TTC549 (cell line): Measurements from ENCODE around the gene MAPK9.
"Not testable (repeated sequence)": the region's sequence is repeated elsewhere in the genome, so short reads cannot be mapped to it uniquely, and the experiment has no call there.

Source experiments
- FAIRE-seq: peaks from 2 replicates; lab custom pipeline; 2012; peaks lifted over from hg19 to GRCh38; lab: Jason Lieb, UNC

MAPK9 gene

GRCh38 chr5:180326989-180327565 is 35.2 kb upstream of the MAPK9 start:
- FAIRE-seq = no peak

GRCh38 chr5:180324601-180324950 is 32.7 kb upstream of the MAPK9 start:
- no peak for FAIRE-seq

- FAIRE-seq = no peak
Measured at GRCh38 chr5:180323941-180324600, 32.2 kb upstream of the MAPK9 start.

GRCh38 chr5:180323160-180323559 is 31.3 kb upstream of the MAPK9 start:
- FAIRE-seq = no peak

GRCh38 chr5:180318456-180319089 is 26.7 kb upstream of the MAPK9 start:
- no peak for FAIRE-seq

- no peak for FAIRE-seq
Measured at GRCh38 chr5:180316586-180316985, 24.7 kb upstream of the MAPK9 start.

GRCh38 chr5:180315762-180316212 is 23.9 kb upstream of the MAPK9 start:
- FAIRE-seq = no peak

- FAIRE-seq = no peak
Measured at GRCh38 chr5:180313677-180314505, 22.0 kb upstream of the MAPK9 start.

GRCh38 chr5:180311216-180311615 is 19.3 kb upstream of the MAPK9 start:
- no peak for FAIRE-seq

- no peak for FAIRE-seq
Measured at GRCh38 chr5:180306796-180307195, 14.9 kb upstream of the MAPK9 start.

GRCh38 chr5:180305481-180305880 is 13.6 kb upstream of the MAPK9 start:
- no peak for FAIRE-seq

- FAIRE-seq = no peak
Measured at GRCh38 chr5:180304431-180305375, 12.8 kb upstream of the MAPK9 start.

GRCh38 chr5:180304016-180304292 is 12.1 kb upstream of the MAPK9 start:
- no peak for FAIRE-seq

GRCh38 chr5:180303226-180304015 is 11.5 kb upstream of the MAPK9 start:
- no peak for FAIRE-seq

GRCh38 chr5:180302256-180302655 is 10.4 kb upstream of the MAPK9 start:
- no peak for FAIRE-seq

GRCh38 chr5:180301253-180301652 is 9.4 kb upstream of the MAPK9 start:
- no peak for FAIRE-seq

- no peak for FAIRE-seq
Measured at GRCh38 chr5:180299526-180299925, 7.6 kb upstream of the MAPK9 start.

- FAIRE-seq = not testable (repeated sequence)
Measured at GRCh38 chr5:180299014-180299413, 7.1 kb upstream of the MAPK9 start.

GRCh38 chr5:180297587-180298282 is 5.9 kb upstream of the MAPK9 start:
- no peak for FAIRE-seq

GRCh38 chr5:180296771-180297170 is 4.9 kb upstream of the MAPK9 start:
- FAIRE-seq = no peak
